HEK293T (cell line): Measurements from ENCODE around the gene CITED2.

Experiments used
- BHLHE40 ChIP-seq: fragments of 450-650 bp; IDR thresholded peaks from 2 replicates; pipeline ENCODE4 v1.6.1; 2016; ENCODE audit warnings: mild to moderate bottlenecking, moderate library complexity, borderline replicate concordance
- CTBP1 ChIP-seq: fragments of 450-650 bp; IDR thresholded peaks from 2 replicates; pipeline ENCODE4 v1.6.1; 2016; ENCODE audit warnings: borderline replicate concordance
- FOXA1 ChIP-seq: fragments of 450-650 bp; IDR thresholded peaks from 2 replicates; pipeline ENCODE4 v1.6.1; 2016; ENCODE audit warnings: mild to moderate bottlenecking
- FOXK2 ChIP-seq: fragments of 450-650 bp; IDR thresholded peaks from 2 replicates; pipeline ENCODE4 v1.6.1; 2016; ENCODE audit warnings: mild to moderate bottlenecking
- FOXM1 ChIP-seq: fragments of 450-650 bp; IDR thresholded peaks from 2 replicates; pipeline ENCODE4 v1.6.1; 2017; ENCODE audit warnings: mild to moderate bottlenecking, borderline replicate concordance
- PKNOX1 ChIP-seq: fragments of 450-650 bp; IDR thresholded peaks from 2 replicates; pipeline ENCODE4 v1.6.1; 2016
- SP1 ChIP-seq: fragments of 450-650 bp; IDR thresholded peaks from 2 replicates; pipeline ENCODE4 v1.6.1; 2017
- SUZ12 ChIP-seq: fragments of 450-650 bp; IDR thresholded peaks from 2 replicates; pipeline ENCODE4 v1.6.1; 2016; ENCODE audit warnings: mild to moderate bottlenecking
- TARDBP ChIP-seq: fragments of 450-650 bp; IDR thresholded peaks from 2 replicates; pipeline ENCODE4 v1.6.1; 2016
- ZNF384 ChIP-seq: fragments of 450-650 bp; IDR thresholded peaks from 2 replicates; pipeline ENCODE4 v1.6.1; 2016

DNA sequence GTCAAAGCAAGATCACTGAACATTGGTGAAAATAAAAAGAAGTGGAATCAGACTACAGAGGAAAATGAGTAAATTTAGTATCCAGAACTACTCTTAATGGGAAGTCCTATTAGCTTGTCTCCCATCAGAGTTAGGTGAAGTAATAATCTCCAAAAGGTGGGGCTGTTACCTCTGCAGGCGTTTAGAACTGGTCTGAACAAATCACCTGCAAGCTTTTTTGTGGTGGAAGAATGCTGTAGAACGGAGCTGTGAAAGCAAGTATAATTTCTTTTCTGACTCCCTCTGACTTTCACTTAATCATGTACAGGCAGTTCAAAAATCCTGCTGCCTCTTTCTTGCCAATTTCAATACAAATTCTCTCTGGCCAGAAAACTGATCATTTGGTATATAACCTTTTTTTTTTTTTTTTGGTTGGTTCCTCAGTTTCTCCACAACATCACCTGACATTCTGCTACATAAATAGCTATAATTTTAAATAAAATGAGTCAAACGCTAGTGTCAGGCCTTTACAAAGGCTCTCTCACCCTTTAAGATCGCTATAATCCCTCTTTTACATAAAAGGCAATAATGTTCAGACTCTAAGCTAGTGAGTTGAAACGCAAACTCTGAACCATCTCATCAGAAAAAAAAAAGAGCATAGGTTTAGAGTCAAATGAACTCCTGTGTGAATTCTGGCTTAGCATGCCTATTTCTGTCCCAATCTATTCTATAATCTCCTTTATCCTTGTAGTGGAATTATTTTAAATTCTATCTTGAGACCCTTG is 38.8 kb downstream of the CITED2 start:
- no peak for TF ChIP-seq SP1
- TF ChIP-seq SUZ12 = no peak
- no peak for TF ChIP-seq FOXK2
- no peak for TF ChIP-seq ZNF384
- TF ChIP-seq BHLHE40 = no peak
- TF ChIP-seq TARDBP = no peak
- no peak for TF ChIP-seq PKNOX1
- no peak for TF ChIP-seq CTBP1
- no peak for TF ChIP-seq FOXA1
- TF ChIP-seq FOXM1 = no peak
